HCT116 (cell line): ENCODE data around the gene NOSIP. TPM values are rescaled to one million over a fixed set of nuclear protein-coding genes. Genes with fewer than 3 reads are reported as not detected.
A peak's percentile ranks its signal among the peaks of the same experiment; 100 is the strongest.

Experiments
- ATAC-seq: fragments of 200-7000 bp; cut with Tn5 transposase; 2 replicates; pipeline ENCODE4 v1.9.1; 2020; ENCODE audit warnings: mild to moderate bottlenecking, moderate library complexity
- BruUV-seq: library from RNA; stranded (reverse); fragments of 400-500 nt; replicated peaks from 2 replicates; lab custom pipeline; 2021; lab: Mats Ljungman, UMichigan
- CTCF ChIA-PET: fragments of 300-600 bp; sonication (Branson Sonifier 250); formaldehyde crosslinking; loops from one replicate; lab custom pipeline; 2021; ENCODE audit warnings: antibody characterized with exemption; lab: Charles Lee
- POLR2A ChIA-PET: fragments of 300-600, 350-600 bp; sonication (Branson Sonifier 250); formaldehyde crosslinking; loops from one replicate; lab custom pipeline; 2021; ENCODE audit warnings: antibody characterized with exemption; lab: Charles Lee
- RAD21 ChIA-PET, 2 experiments: fragments of 300-600 bp; sonication (Branson Sonifier 250); formaldehyde crosslinking; loops; one replicate each; lab custom pipeline; 2023; ENCODE audit warnings: low total read pairs in 2 of 2; ENCODE audit not compliant: uncharacterized antibody in 2 of 2, unreplicated experiment in 2 of 2, low non-redundant PET in 1 of 2; lab: Charles Lee
- DNase-seq: peaks from one replicate; pipeline ENCODE4 v3.0.0-alpha.2; 2010; ENCODE audit warnings: low read depth, low spot score
- H2AFZ ChIP-seq: fragments of 200-600 bp; shearing (Covaris generic), sonication (generic); 2 replicates; pipeline ENCODE4 v1.6.1; 2017; ENCODE audit warnings: low read depth, mixed run types, mixed read lengths, antibody characterized with exemption, low read length; ENCODE audit not compliant: poor library complexity, severe bottlenecking
- H3K27ac ChIP-seq: 2 replicates; pipeline ENCODE4 v1.5.1; 2012; ENCODE audit warnings: low read depth, low read length
- H3K27me3 ChIP-seq: fragments of 200-600 bp; sonication (generic); 2 replicates; pipeline ENCODE4 v1.6.1; 2016; ENCODE audit warnings: mixed run types, low read length, mixed read lengths; ENCODE audit not compliant: insufficient read depth
- H3K36me3 ChIP-seq, 2 experiments: fragments of 200-500 bp in 1 of 2; fragments of 200-600 bp in 1 of 2; sonication (Bioruptor generic) in 1 of 2; sonication (generic) in 1 of 2; 2 replicates each; pipeline versions ENCODE4 v1.5.1 to v1.6.1; 2014 to 2016; ENCODE audit warnings: low read length in 2 of 2, inconsistent platforms in 1 of 2, mixed read lengths in 1 of 2, mixed run types in 1 of 2; ENCODE audit not compliant: insufficient read depth in 2 of 2, control insufficient read depth in 1 of 2
- H3K4me1 ChIP-seq, 2 experiments: fragments of 200-600 bp in 1 of 2; sonication (generic) in 1 of 2; 2 replicates each; pipeline versions ENCODE4 v1.5.1 to v1.6.1; 2012 to 2017; ENCODE audit warnings: low read length in 2 of 2, inconsistent platforms in 1 of 2, mild to moderate bottlenecking in 1 of 2, mixed read lengths in 1 of 2, mixed run types in 1 of 2, moderate library complexity in 1 of 2; ENCODE audit not compliant: insufficient read depth in 2 of 2, control insufficient read depth in 1 of 2
- H3K4me2 ChIP-seq: fragments of 200-600 bp; sonication (generic); 2 replicates; pipeline ENCODE4 v1.6.1; 2017; ENCODE audit warnings: mixed run types, low read length, mixed read lengths
- H3K4me3 ChIP-seq, 2 experiments: fragments of 200-600 bp in 1 of 2; sonication (generic) in 1 of 2; replicated peaks in 1 of 2; 2 replicates each; pipeline ENCODE4 v1.5.1; 2011 to 2016; ENCODE audit warnings: low read length in 2 of 2, control low read depth in 1 of 2, low read depth in 1 of 2, mild to moderate bottlenecking in 1 of 2, mixed read lengths in 1 of 2, mixed run types in 1 of 2
- H3K79me2 ChIP-seq: fragments of 200-600 bp; sonication (generic); 2 replicates; pipeline ENCODE4 v1.6.1; 2017; ENCODE audit warnings: mild to moderate bottlenecking, mixed run types, low read length, moderate library complexity, mixed read lengths; ENCODE audit not compliant: insufficient read depth
- H3K9ac ChIP-seq: fragments of 200-600 bp; sonication (generic); 2 replicates; pipeline ENCODE4 v1.6.1; 2016; ENCODE audit warnings: low read length, mixed read lengths
- H3K9me2 ChIP-seq: fragments of 200-600 bp; sonication (generic), shearing (Covaris generic); 2 replicates; pipeline ENCODE4 v1.6.1; 2017; ENCODE audit warnings: mixed run types, mild to moderate bottlenecking, moderate library complexity; ENCODE audit not compliant: insufficient read depth
- H3K9me3 ChIP-seq, 2 experiments: fragments of 200-500 bp in 1 of 2; fragments of 200-600 bp in 1 of 2; sonication (Bioruptor generic) in 1 of 2; sonication (generic) in 1 of 2; 2 replicates each; pipeline ENCODE4 v1.6.1; 2014 to 2017; ENCODE audit warnings: low read length in 2 of 2, mixed read lengths in 2 of 2, inconsistent platforms in 1 of 2, low read depth in 1 of 2, mild to moderate bottlenecking in 1 of 2, mixed run types in 1 of 2, moderate library complexity in 1 of 2; ENCODE audit not compliant: control insufficient read depth in 1 of 2, insufficient read depth in 1 of 2
- H4K20me1 ChIP-seq: fragments of 200-600 bp; sonication (generic), shearing (Covaris generic); 2 replicates; pipeline ENCODE4 v1.6.1; 2017; ENCODE audit warnings: mixed run types, mild to moderate bottlenecking, moderate library complexity; ENCODE audit not compliant: insufficient read depth
- CBX3 ChIP-seq: IDR thresholded peaks from 2 replicates; pipeline ENCODE4 v1.6.1; 2012; ENCODE audit warnings: low read depth
- EGR1 ChIP-seq: IDR thresholded peaks from 2 replicates; pipeline ENCODE4 v1.6.1; 2012; ENCODE audit warnings: low read depth
- ELF1 ChIP-seq: IDR thresholded peaks from 2 replicates; pipeline ENCODE4 v1.6.1; 2012; ENCODE audit warnings: low read depth, borderline replicate concordance
- EZH2 ChIP-seq: fragments of 200-600 bp; sonication (generic); IDR thresholded peaks from 2 replicates; pipeline ENCODE4 v1.6.1; 2017; ENCODE audit warnings: antibody characterized with exemption, mixed run types
- EZH2phosphoT487 ChIP-seq: fragments of 200-600 bp; IDR thresholded peaks from 2 replicates; pipeline ENCODE4 v1.6.1; 2018; ENCODE audit warnings: antibody characterized with exemption, borderline replicate concordance
- FOSL1 ChIP-seq: IDR thresholded peaks from 2 replicates; pipeline ENCODE4 v1.6.1; 2012; ENCODE audit warnings: low read depth
- JUND ChIP-seq: IDR thresholded peaks from 2 replicates; pipeline ENCODE4 v1.6.1; 2012
- MAX ChIP-seq: IDR thresholded peaks from 2 replicates; pipeline ENCODE4 v1.6.1; 2012
- POLR2A ChIP-seq: IDR thresholded peaks from 2 replicates; pipeline ENCODE4 v1.7.0; 2011; ENCODE audit warnings: borderline replicate concordance; ENCODE audit not compliant: insufficient read depth, insufficient read length; ENCODE audit errors: extremely low read depth
- POLR2AphosphoS5 ChIP-seq: IDR thresholded peaks from 2 replicates; pipeline ENCODE4 v1.6.1; 2011; ENCODE audit warnings: mild to moderate bottlenecking, low read depth, low read length, moderate library complexity
- RAD21 ChIP-seq: IDR thresholded peaks from 2 replicates; pipeline ENCODE4 v1.6.1; 2012; ENCODE audit warnings: low read depth, mild to moderate bottlenecking
- SIN3A ChIP-seq: IDR thresholded peaks from 2 replicates; pipeline ENCODE4 v1.6.1; 2012; ENCODE audit warnings: low read depth
- SP1 ChIP-seq: IDR thresholded peaks from 2 replicates; pipeline ENCODE4 v1.6.1; 2012; ENCODE audit warnings: low read depth
- SRF ChIP-seq: IDR thresholded peaks from 2 replicates; pipeline ENCODE4 v1.6.1; 2012; ENCODE audit warnings: low read depth
- TCF7L2 ChIP-seq: IDR thresholded peaks from 2 replicates; pipeline ENCODE4 v1.7.0; 2011; ENCODE audit warnings: borderline replicate concordance, inconsistent platforms; ENCODE audit not compliant: insufficient read depth, insufficient read length; ENCODE audit errors: extremely low read depth
- YY1 ChIP-seq: IDR thresholded peaks from 2 replicates; pipeline ENCODE4 v1.6.1; 2011; ENCODE audit warnings: low read length, low read depth, moderate library complexity, mild to moderate bottlenecking; ENCODE audit not compliant: insufficient replicate concordance; ENCODE audit errors: extremely low read depth
- ZFX ChIP-seq: fragments of 450-650 bp; IDR thresholded peaks from 2 replicates; pipeline ENCODE4 v1.6.1; 2017
- ZNF274 ChIP-seq: fragments of 200-500 bp; sonication (Bioruptor generic); IDR thresholded peaks from 2 replicates; pipeline ENCODE4 v1.6.1; 2014; ENCODE audit warnings: mild to moderate bottlenecking, low read depth, low read length, inconsistent platforms
- intact Hi-C: fragments of 100-400 bp; cut with micrococcal nuclease; formaldehyde crosslinking; loops from 2 replicates; pipeline ENCODE4 v1.10.0; 2022
- total RNA-seq: library from RNA; stranded (reverse); gene quantifications from one replicate; pipeline ENCODE4 v1.2.1, GENCODE V29; 2021; ENCODE audit not compliant: unreplicated experiment
- TF ChIP-seq, protein P1 (sequence below), 3 experiments: fragments of 200-600 bp in 1 of 3; sonication (generic) in 1 of 3; IDR thresholded peaks in 2 of 3; conservative IDR thresholded peaks in 1 of 3; 2 replicates each; pipeline ENCODE4 v1.5.1; 2012 to 2017; ENCODE audit warnings: low read depth in 2 of 3, low read length in 2 of 3, antibody characterized with exemption in 1 of 3, borderline replicate concordance in 1 of 3, control low read depth in 1 of 3, mild to moderate bottlenecking in 1 of 3, mixed read lengths in 1 of 3, mixed run types in 1 of 3, moderate library complexity in 1 of 3; ENCODE audit not compliant: insufficient read depth in 1 of 3

Gene NOSIP
- total RNA-seq, 1 experiment from 2014 or later: 133 TPM

GRCh38 chr19:49556412-49557398 is 23.7 kb downstream of the NOSIP start:
- H3K9me3 ChIP-seq: no peaks in the 10 kb centered on the region
- ChIA-PET POLR2A (no interaction called here), RAD21 (no interaction called here), CTCF (interaction anchor here (1.0 to 1.7 kb wide), 2 partner anchors 10 to 119 kb away, joined by 3 read pairs; no protein-coding TSS in a partner anchor)
- H3K27me3 ChIP-seq: no peaks in the 10 kb centered on the region
- no peaks in the 10 kb centered on the region for H4K20me1 ChIP-seq
- TF ChIP-seq EZH2phosphoT487 (no peak), JUND (no peak), ELF1 (no peak), ZNF274 (no peak), CBX3 (no peak), EZH2 (no peak), FOSL1 (no peak), POLR2A (no peak), TCF7L2 (no peak), ZFX (no peak), YY1 (no peak), SP1 (no peak), MAX (no peak), SIN3A (no peak), RAD21 (no peak), SRF (no peak), POLR2AphosphoS5 (no peak), EGR1 (no peak)
- TF ChIP-seq, protein P1, sequence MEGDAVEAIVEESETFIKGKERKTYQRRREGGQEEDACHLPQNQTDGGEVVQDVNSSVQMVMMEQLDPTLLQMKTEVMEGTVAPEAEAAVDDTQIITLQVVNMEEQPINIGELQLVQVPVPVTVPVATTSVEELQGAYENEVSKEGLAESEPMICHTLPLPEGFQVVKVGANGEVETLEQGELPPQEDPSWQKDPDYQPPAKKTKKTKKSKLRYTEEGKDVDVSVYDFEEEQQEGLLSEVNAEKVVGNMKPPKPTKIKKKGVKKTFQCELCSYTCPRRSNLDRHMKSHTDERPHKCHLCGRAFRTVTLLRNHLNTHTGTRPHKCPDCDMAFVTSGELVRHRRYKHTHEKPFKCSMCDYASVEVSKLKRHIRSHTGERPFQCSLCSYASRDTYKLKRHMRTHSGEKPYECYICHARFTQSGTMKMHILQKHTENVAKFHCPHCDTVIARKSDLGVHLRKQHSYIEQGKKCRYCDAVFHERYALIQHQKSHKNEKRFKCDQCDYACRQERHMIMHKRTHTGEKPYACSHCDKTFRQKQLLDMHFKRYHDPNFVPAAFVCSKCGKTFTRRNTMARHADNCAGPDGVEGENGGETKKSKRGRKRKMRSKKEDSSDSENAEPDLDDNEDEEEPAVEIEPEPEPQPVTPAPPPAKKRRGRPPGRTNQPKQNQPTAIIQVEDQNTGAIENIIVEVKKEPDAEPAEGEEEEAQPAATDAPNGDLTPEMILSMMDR (IDR thresholded peaks at IDR 0.05 in 2 of 3, conservative IDR thresholded peaks at IDR 0.05 in 1 of 3; ENCODE audit: borderline replicate concordance in 1 of 3, insufficient read depth in 1 of 3, low read depth in 2 of 3, low read length in 2 of 3): no peak
- ATAC-seq (peak; percentile 24), DNase-seq (no peak)
- peaks cover 19% of the 10 kb centered on the region for H3K79me2 ChIP-seq
- H3K4me1 ChIP-seq: peaks cover 0 to 8% of the 10 kb centered on the region in 2 experiments; a peak in 2 of 4 replicates
- intact Hi-C loops: no loop called here
- no peak overlapping the region for H3K4me2 ChIP-seq
- H3K4me3 ChIP-seq: no peak overlapping the region
- BruUV-seq: no TSS peak
- no peaks in the 10 kb centered on the region for H3K9me2 ChIP-seq
- H2AFZ ChIP-seq: no peak overlapping the region
- H3K36me3 ChIP-seq: peaks cover 35 to 47% of the 10 kb centered on the region in 2 experiments
- peak overlapping the region; percentile 40; the same call in 1 of the 2 replicates for H3K27ac ChIP-seq
- H3K9ac ChIP-seq: no peak overlapping the region
